GM10266 (cell line): ENCODE results near the gene CARNS1.
"Not testable (repeated sequence)": the region's sequence is repeated elsewhere in the genome, so short reads cannot be mapped to it uniquely, and the experiment has no call there.

Experiments
- DNase-seq: peaks from one replicate; pipeline ENCODE4 v3.0.0; 2012; ENCODE audit errors: extremely low spot score
- CTCF ChIP-seq: IDR thresholded peaks from 2 replicates; pipeline ENCODE4 v1.5.1; 2012; ENCODE audit warnings: mild to moderate bottlenecking, low read depth; ENCODE audit not compliant: control insufficient read depth, insufficient read depth; ENCODE audit errors: missing control alignments

The CARNS1 gene

GRCh38 chr11:67420646-67421429 lies 5.4 kb downstream of the CARNS1 start:
- no peak for TF ChIP-seq CTCF
- DNase-seq = peak; percentile 100

- no peak for DNase-seq
- no peak for TF ChIP-seq CTCF
These were observed 6.1 kb downstream of the CARNS1 start for GRCh38 chr11:67421430-67422031.

GRCh38 chr11:67422891-67423290 lies 7.4 kb downstream of the CARNS1 start:
- DNase-seq = no peak
- TF ChIP-seq CTCF = no peak

GRCh38 chr11:67423466-67423865 lies 8.0 kb downstream of the CARNS1 start:
- TF ChIP-seq CTCF = no peak
- DNase-seq = no peak

- TF ChIP-seq CTCF = no peak
- no peak for DNase-seq
These were observed 8.6 kb downstream of the CARNS1 start for GRCh38 chr11:67423891-67424613.

- not testable (repeated sequence) for DNase-seq
These were observed 11.9 kb downstream of the CARNS1 start for GRCh38 chr11:67427364-67427859.

GRCh38 chr11:67428052-67429001 lies 12.8 kb downstream of the CARNS1 start, which contains the start of gene RPS6KB2:
RPS6KB2 (plus strand) TSS chr11:67428494; CDS start chr11:67428546, 52 bp downstream.
- TF ChIP-seq CTCF = no peak
- DNase-seq = peak; percentile 99
